Endodermal cell (in vitro differentiated cells): ENCODE results near the gene MICALL2. TPM values are rescaled to one million over a fixed set of nuclear protein-coding genes. Genes with fewer than 3 reads are reported as not detected.

Source experiments
- DNase-seq: peaks from one replicate; pipeline ENCODE4 v3.0.0-alpha.2; 2017
- H3K27ac ChIP-seq: 2 replicates; pipeline ENCODE4 v1.5.1; 2013; ENCODE audit warnings: mild to moderate bottlenecking, low read depth, low read length, moderate library complexity
- H3K27me3 ChIP-seq: 2 replicates; pipeline ENCODE4 v1.6.1; 2013; ENCODE audit warnings: mild to moderate bottlenecking, low read length, moderate library complexity; ENCODE audit not compliant: insufficient read depth, control insufficient read depth, poor library complexity, severe bottlenecking
- H3K36me3 ChIP-seq: 2 replicates; pipeline ENCODE4 v1.7.0; 2013; ENCODE audit warnings: mild to moderate bottlenecking, low read length, moderate library complexity; ENCODE audit not compliant: control insufficient read depth, insufficient read depth
- H3K4me1 ChIP-seq: one replicate; pipeline ENCODE4 v1.7.0; 2013; ENCODE audit warnings: low read length; ENCODE audit not compliant: control insufficient read depth, insufficient read depth
- H3K4me3 ChIP-seq: 2 replicates; pipeline ENCODE4 v1.5.1; 2013; ENCODE audit warnings: mild to moderate bottlenecking, low read length, moderate library complexity
- H3K9ac ChIP-seq: 2 replicates; pipeline ENCODE4 v1.6.1; 2013; ENCODE audit warnings: mild to moderate bottlenecking, low read length, moderate library complexity; ENCODE audit not compliant: poor library complexity, severe bottlenecking; ENCODE audit errors: extremely low read depth
- H3K9me3 ChIP-seq: 2 replicates; pipeline ENCODE4 v1.6.1; 2013; ENCODE audit warnings: mild to moderate bottlenecking, low read length, moderate library complexity; ENCODE audit not compliant: control insufficient read depth
- H3K27ac Mint-ChIP-seq: 2 replicates; pipeline ENCODE4 v1.8.0; 2020; ENCODE audit warnings: mixed read lengths
- H3K27me3 Mint-ChIP-seq: 2 replicates; pipeline ENCODE4 v1.8.0; 2021; ENCODE audit warnings: mild to moderate bottlenecking, mixed read lengths; ENCODE audit not compliant: insufficient read depth
- H3K36me3 Mint-ChIP-seq: 2 replicates; pipeline ENCODE4 v1.8.0; 2020; ENCODE audit warnings: low read depth, mixed read lengths
- H3K4me1 Mint-ChIP-seq: 2 replicates; pipeline ENCODE4 v1.8.0; 2020; ENCODE audit warnings: mixed read lengths
- H3K4me3 Mint-ChIP-seq: 2 replicates; pipeline ENCODE4 v1.8.0; 2020; ENCODE audit warnings: mild to moderate bottlenecking, moderate library complexity, mixed read lengths
- H3K9me3 Mint-ChIP-seq: 2 replicates; pipeline ENCODE4 v1.8.0; 2020; ENCODE audit warnings: mild to moderate bottlenecking, mixed read lengths
- CTCF ChIP-seq: fragments of 200-600 bp; sonication (generic); conservative IDR thresholded peaks from 2 replicates; pipeline ENCODE4 v1.5.0; 2021; ENCODE audit warnings: antibody characterized with exemption, mild to moderate bottlenecking
- WGBS, 2 experiments: methylation state at CpG; one replicate each; pipeline versions ENCODE4 v1.1.5 to v1.1.7; 2013; ENCODE audit warnings: missing lambda C conversion rate in 2 of 2, mixed read lengths in 1 of 2; ENCODE audit not compliant: insufficient coverage in 1 of 2, insufficient read length in 1 of 2; 5-methylcytosine and 5-hydroxymethylcytosine counted together
- total RNA-seq, 2 donors: library from RNA; stranded (reverse); fragmentation: NEBNext Ultra II Directional in 1 of 2; extraction: Animal tissue kit (Norgen Biotek cat#: 25700) in 1 of 2; gene quantifications; 2 replicates in 1 of 2; 3 replicates in 1 of 2; pipeline ENCODE4 v1.2.1, GENCODE V29; 2021

The MICALL2 gene
- total RNA-seq, 2 donors from 2014 or later = 19.4 to 24.8 TPM

DNA sequence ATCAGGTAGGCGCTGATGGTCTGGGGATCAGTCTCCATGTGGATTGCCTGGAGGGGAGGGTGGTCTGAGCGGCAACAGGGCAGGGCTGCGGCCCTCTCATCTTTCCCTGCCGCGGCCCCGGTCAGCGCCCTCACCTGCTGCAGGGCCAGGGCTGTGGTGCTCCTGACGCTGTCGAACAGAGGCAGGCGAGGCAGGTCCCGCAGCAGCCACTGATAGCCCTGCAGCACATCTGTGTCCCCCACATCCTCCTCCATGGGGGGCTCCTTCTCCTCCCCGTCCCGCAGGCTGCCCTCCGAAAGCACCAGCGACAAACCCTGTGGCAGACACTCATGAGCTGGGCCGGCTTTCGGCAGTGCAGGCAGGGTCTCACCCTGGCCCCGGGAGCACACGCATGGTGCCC lies 25.9 kb upstream of the MICALL2 start:
- Mint-ChIP-seq H3K36me3 (peaks cover 36% of the 10 kb centered on the region), H3K4me1 (no peaks in the 10 kb centered on the region), H3K9me3 (no peaks in the 10 kb centered on the region), H3K4me3 (no peak overlapping the region), H3K27ac (no peak overlapping the region), H3K27me3 (no peaks in the 10 kb centered on the region)
- TF ChIP-seq CTCF = no peak
- no peaks in the 10 kb centered on the region for H3K4me1 ChIP-seq
- no peak for DNase-seq
- H3K9me3 ChIP-seq = no peaks in the 10 kb centered on the region
- no peaks in the 10 kb centered on the region for H3K27me3 ChIP-seq
- no peak overlapping the region for H3K9ac ChIP-seq
- no peak overlapping the region for H3K4me3 ChIP-seq
- WGBS, 2 experiments = 94 to 97% methylated on average over 15 to 19 of the region's 19 CpGs
- no peak overlapping the region for H3K27ac ChIP-seq
- H3K36me3 ChIP-seq = peaks cover 17% of the 10 kb centered on the region

DNA sequence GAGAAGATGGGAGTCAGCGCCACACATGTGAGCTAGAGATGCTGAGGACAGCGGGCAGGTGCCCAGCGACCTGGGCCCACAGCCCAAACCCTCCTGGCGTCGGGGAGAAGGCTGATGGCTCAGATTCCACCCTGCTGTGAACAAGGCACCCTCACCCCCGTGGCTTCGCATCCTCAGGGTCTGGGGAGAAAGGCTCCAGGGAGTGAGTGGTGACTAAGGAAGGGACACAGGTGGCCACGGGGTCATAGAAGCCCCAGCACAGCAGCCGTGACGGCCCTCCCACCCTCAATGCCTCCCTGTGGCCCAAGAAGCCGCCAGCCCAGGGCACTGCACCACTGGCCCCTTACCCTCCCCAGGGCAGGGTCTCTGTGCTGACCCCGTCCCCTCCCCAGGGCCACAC lies 25.3 kb upstream of the MICALL2 start:
- Mint-ChIP-seq H3K9me3 (no peaks in the 10 kb centered on the region), H3K4me3 (no peak overlapping the region), H3K27me3 (no peaks in the 10 kb centered on the region), H3K27ac (no peak overlapping the region), H3K36me3 (peaks cover 32% of the 10 kb centered on the region), H3K4me1 (no peaks in the 10 kb centered on the region)
- Histone ChIP-seq H3K4me3 (no peak overlapping the region), H3K9me3 (no peaks in the 10 kb centered on the region), H3K36me3 (peaks cover 15% of the 10 kb centered on the region), H3K4me1 (no peaks in the 10 kb centered on the region), H3K27ac (no peak overlapping the region), H3K27me3 (no peaks in the 10 kb centered on the region), H3K9ac (no peak overlapping the region)
- DNase-seq = no peak
- no peak for TF ChIP-seq CTCF
- 96 to 98% methylated on average over 8 to 12 of the region's 12 CpGs for WGBS, 2 experiments

DNA sequence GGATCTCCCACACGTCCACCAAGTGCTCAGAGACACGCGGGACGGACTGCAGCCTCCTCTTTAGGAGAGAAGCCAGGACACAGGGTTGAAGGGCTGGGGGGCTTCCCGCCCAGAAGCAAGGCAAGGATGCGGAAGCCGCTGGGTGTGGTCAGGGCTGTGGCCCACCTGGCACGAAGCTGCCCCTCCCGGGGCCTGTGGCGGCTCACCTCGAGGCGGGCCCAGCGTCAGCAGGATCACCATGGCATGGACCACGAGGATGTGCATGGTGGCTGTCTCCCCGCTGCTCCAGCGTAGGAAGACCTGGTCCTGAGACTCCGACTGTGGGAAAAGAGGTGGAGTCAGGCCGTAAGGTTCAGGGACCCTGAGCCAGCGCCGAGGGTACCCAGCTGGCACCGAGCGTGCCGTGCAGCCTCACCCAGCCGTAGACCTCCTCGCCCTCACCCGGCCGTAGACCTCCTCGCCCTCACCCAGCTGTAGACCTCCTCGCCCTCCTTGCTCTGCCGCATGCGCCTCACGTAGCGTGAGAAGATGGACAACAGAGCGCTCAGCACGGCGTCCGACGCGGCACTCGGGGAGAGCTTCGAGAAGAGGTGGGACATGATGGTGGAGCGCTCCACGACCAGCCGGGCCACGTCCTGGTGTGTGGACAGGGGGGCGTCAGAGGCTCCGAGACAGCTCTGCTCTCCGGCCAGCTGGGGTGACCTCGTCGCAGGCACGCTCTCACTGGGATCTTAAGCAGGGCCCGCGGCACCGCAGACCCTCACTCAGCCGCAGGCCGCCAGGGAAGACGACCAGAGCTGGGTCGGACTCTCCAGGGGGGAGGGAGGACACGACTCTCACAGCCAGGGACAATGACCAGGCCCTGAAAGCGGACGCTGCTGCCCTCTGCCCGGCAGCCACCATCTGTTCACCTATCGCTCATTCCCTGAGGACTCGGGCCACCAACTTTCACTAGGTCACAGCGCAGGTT lies 24.6 kb upstream of the MICALL2 start:
- Histone ChIP-seq H3K9ac (no peak overlapping the region), H3K36me3 (peaks cover 13% of the 10 kb centered on the region), H3K27ac (no peak overlapping the region), H3K4me3 (no peak overlapping the region), H3K9me3 (no peaks in the 10 kb centered on the region), H3K27me3 (no peaks in the 10 kb centered on the region), H3K4me1 (no peaks in the 10 kb centered on the region)
- Mint-ChIP-seq H3K27me3 (no peaks in the 10 kb centered on the region), H3K9me3 (no peaks in the 10 kb centered on the region), H3K27ac (no peak overlapping the region), H3K4me3 (no peak overlapping the region), H3K36me3 (peaks cover 32% of the 10 kb centered on the region), H3K4me1 (no peaks in the 10 kb centered on the region)
- WGBS, 2 experiments = 94 to 96% methylated on average over 39 to 65 of the region's 65 CpGs
- DNase-seq = no peak
- no peak for TF ChIP-seq CTCF
